Liver (tissue), 3 donors: ENCODE data around the gene CCP110.

Experiments used
- EGR1 ChIP-seq, 2 donors: IDR thresholded peaks; 2 replicates each; pipeline ENCODE4 v1.6.1; 2016 to 2018; ENCODE audit warnings: antibody characterized with exemption in 2 of 2, low read depth in 2 of 2
- FOXA1 ChIP-seq: IDR thresholded peaks from 2 replicates; pipeline ENCODE4 v1.6.1; 2016; ENCODE audit warnings: antibody characterized with exemption
- HNF4G ChIP-seq: IDR thresholded peaks from 2 replicates; pipeline ENCODE4 v1.6.1; 2016; ENCODE audit warnings: antibody characterized with exemption
- JUND ChIP-seq, 2 donors: IDR thresholded peaks; 2 replicates each; pipeline ENCODE4 v1.6.1; 2016; ENCODE audit warnings: antibody characterized with exemption in 2 of 2
- SP1 ChIP-seq: IDR thresholded peaks from 2 replicates; pipeline ENCODE4 v1.6.1; 2018; ENCODE audit warnings: antibody characterized with exemption, mild to moderate bottlenecking
- TAF1 ChIP-seq: conservative IDR thresholded peaks from 2 replicates; pipeline ENCODE4 v1.6.1; 2016; ENCODE audit warnings: antibody characterized with exemption, mild to moderate bottlenecking
- TF ChIP-seq, protein P1 (sequence below): fragments of 150-350 bp; IDR thresholded peaks from 2 replicates; pipeline ENCODE4 v1.5.1; 2017; ENCODE audit warnings: improper control_type of control experiment, low read depth, low read length; ENCODE audit not compliant: missing input control
- TF ChIP-seq, protein P2 (sequence below): IDR thresholded peaks from 2 replicates; pipeline ENCODE4 v1.6.1; 2016; ENCODE audit warnings: antibody characterized with exemption, mild to moderate bottlenecking
- TF ChIP-seq, protein P3 (sequence below): IDR thresholded peaks from 2 replicates; pipeline ENCODE4 v1.6.1; 2016; ENCODE audit warnings: antibody characterized with exemption
- donor health status: healthy.
- donor health status: healthy.

DNA sequence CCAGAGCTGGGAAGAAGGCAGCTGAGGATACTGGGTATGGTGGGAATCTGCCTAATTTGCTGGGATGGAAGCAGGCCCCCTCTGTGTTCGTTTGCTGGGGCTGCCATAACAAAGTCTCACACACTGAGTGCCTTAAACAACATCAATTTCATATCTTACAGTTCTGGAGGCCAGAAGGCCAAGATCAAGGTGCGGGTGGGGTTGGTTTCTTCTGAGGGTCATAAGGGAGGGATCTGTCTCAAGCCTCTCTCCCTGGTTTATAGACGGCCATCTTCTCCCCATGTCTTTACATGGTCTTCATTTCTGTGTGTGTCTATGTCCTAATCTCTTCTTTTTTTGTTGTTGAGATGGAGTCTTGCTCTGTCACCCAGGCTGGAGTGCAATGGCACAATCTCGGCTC, 37.7 kb upstream of the CCP110 start:
- TF ChIP-seq JUND (IDR thresholded peaks at IDR 0.05): no peak
- TF ChIP-seq, protein P1, sequence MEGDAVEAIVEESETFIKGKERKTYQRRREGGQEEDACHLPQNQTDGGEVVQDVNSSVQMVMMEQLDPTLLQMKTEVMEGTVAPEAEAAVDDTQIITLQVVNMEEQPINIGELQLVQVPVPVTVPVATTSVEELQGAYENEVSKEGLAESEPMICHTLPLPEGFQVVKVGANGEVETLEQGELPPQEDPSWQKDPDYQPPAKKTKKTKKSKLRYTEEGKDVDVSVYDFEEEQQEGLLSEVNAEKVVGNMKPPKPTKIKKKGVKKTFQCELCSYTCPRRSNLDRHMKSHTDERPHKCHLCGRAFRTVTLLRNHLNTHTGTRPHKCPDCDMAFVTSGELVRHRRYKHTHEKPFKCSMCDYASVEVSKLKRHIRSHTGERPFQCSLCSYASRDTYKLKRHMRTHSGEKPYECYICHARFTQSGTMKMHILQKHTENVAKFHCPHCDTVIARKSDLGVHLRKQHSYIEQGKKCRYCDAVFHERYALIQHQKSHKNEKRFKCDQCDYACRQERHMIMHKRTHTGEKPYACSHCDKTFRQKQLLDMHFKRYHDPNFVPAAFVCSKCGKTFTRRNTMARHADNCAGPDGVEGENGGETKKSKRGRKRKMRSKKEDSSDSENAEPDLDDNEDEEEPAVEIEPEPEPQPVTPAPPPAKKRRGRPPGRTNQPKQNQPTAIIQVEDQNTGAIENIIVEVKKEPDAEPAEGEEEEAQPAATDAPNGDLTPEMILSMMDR: no peak
- no peak for TF ChIP-seq EGR1 (IDR thresholded peaks at IDR 0.05; ENCODE audit: low read depth in 2 of 2)
- TF ChIP-seq HNF4G: no peak
- TF ChIP-seq, protein P2, sequence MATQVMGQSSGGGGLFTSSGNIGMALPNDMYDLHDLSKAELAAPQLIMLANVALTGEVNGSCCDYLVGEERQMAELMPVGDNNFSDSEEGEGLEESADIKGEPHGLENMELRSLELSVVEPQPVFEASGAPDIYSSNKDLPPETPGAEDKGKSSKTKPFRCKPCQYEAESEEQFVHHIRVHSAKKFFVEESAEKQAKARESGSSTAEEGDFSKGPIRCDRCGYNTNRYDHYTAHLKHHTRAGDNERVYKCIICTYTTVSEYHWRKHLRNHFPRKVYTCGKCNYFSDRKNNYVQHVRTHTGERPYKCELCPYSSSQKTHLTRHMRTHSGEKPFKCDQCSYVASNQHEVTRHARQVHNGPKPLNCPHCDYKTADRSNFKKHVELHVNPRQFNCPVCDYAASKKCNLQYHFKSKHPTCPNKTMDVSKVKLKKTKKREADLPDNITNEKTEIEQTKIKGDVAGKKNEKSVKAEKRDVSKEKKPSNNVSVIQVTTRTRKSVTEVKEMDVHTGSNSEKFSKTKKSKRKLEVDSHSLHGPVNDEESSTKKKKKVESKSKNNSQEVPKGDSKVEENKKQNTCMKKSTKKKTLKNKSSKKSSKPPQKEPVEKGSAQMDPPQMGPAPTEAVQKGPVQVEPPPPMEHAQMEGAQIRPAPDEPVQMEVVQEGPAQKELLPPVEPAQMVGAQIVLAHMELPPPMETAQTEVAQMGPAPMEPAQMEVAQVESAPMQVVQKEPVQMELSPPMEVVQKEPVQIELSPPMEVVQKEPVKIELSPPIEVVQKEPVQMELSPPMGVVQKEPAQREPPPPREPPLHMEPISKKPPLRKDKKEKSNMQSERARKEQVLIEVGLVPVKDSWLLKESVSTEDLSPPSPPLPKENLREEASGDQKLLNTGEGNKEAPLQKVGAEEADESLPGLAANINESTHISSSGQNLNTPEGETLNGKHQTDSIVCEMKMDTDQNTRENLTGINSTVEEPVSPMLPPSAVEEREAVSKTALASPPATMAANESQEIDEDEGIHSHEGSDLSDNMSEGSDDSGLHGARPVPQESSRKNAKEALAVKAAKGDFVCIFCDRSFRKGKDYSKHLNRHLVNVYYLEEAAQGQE: no peak
- TF ChIP-seq, protein P3, sequence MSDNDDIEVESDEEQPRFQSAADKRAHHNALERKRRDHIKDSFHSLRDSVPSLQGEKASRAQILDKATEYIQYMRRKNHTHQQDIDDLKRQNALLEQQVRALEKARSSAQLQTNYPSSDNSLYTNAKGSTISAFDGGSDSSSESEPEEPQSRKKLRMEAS: no peak
- no peak for TF ChIP-seq SP1
- no peak for TF ChIP-seq FOXA1
- TF ChIP-seq TAF1: no peak
